Adrenal gland (tissue), 12 donors: ENCODE measurements around the gene SLC66A1. TPM values are rescaled to one million over a fixed set of nuclear protein-coding genes. Genes with fewer than 3 reads are reported as not detected.

Source experiments
- DNase-seq, 7 donors: peaks; one replicate each; pipeline ENCODE4 v3.0.0-alpha.2; 2019 to 2020
- H3K27ac ChIP-seq, 5 donors: fragments of 200-600 bp; sonication (generic) in 4 of 5; 1 replicate in 3 of 5; 2 replicates in 2 of 5; pipeline versions ENCODE4 v1.5.1 to v1.8.0; 2016 to 2020; ENCODE audit warnings: mild to moderate bottlenecking in 1 of 5
- H3K27me3 ChIP-seq: fragments of 200-600 bp; 2 replicates; pipeline ENCODE4 v1.8.0; 2021
- H3K36me3 ChIP-seq, 2 donors: fragments of 200-600 bp; replicated peaks in 1 of 2; 1 replicate in 1 of 2; 2 replicates in 1 of 2; pipeline versions ENCODE4 v1.5.1 to v1.8.0; 2018 to 2022
- H3K4me1 ChIP-seq, 2 donors: fragments of 200-600 bp; replicated peaks in 1 of 2; 1 replicate in 1 of 2; 2 replicates in 1 of 2; pipeline versions ENCODE4 v1.5.1 to v1.8.0; 2018 to 2021
- H3K4me3 ChIP-seq, 4 donors: fragments of 200-600 bp; sonication (generic) in 3 of 4; one replicate each; pipeline ENCODE4 v1.5.1; 2016 to 2018
- H3K9me3 ChIP-seq, 3 donors: fragments of 200-600 bp; sonication (generic) in 1 of 3; replicated peaks in 1 of 3; 1 replicate in 2 of 3; 2 replicates in 1 of 3; pipeline versions ENCODE4 v1.5.1 to v1.8.0; 2016 to 2021
- POLR2A ChIP-seq, 2 donors: fragments of 450-650 bp; IDR thresholded peaks; one replicate each; pipeline ENCODE4 v1.6.1; 2017; ENCODE audit warnings: antibody characterized with exemption in 2 of 2, mild to moderate bottlenecking in 2 of 2, moderate library complexity in 1 of 2
- WGBS, 4 donors: extraction: QIAGEN DNeasy Blood & Tissue Kit in 2 of 4; methylation state at CpG; one replicate each; pipeline versions ENCODE4 v1.1.5 to v1.1.7; 2013 to 2017; 5-methylcytosine and 5-hydroxymethylcytosine counted together
- intact Hi-C, 2 donors: fragments of 100-400 bp; cut with DNase I; formaldehyde crosslinking; loops; one replicate each; pipeline versions ENCODE4 v1.14.1 to v1.15.0; 2022 to 2023
- polyA plus RNA-seq, 3 donors: library from polyadenylated mRNA; stranded (reverse); fragments of 200-250 nt in 2 of 3; fragments of 350-450 nt in 1 of 3; fragmentation: Illumina TruSeq in 1 of 3; extraction: RNeasy Lipid Tissue Mini Kit (QIAGEN cat#74804) in 1 of 3; gene quantifications; one replicate each; pipeline ENCODE4 v1.2.3, GENCODE V29; 2013 to 2014
- total RNA-seq, 9 donors: library from RNA; depleted of rRNA in 4 of 9; stranded (reverse); fragments of >200 nt in 4 of 9; fragments of 120-200 nt in 1 of 9; fragmentation: NEBNext Ultra II Directional in 1 of 9; extraction: Animal tissue kit (Norgen Biotek cat#: 25700) in 1 of 9; gene quantifications; one replicate each; pipeline versions ENCODE4 v1.1.0 to v1.2.4, GENCODE V29; 2013 to 2023
- TF ChIP-seq, protein P1 (sequence below), 6 experiments: fragments of 450-650 bp in 4 of 6; fragments of 200-600 bp in 2 of 6; sonication (generic) in 1 of 6; IDR thresholded peaks; 1 replicate in 5 of 6; 2 replicates in 1 of 6; pipeline versions ENCODE4 v1.5.1 to v1.8.0; 2016 to 2021; ENCODE audit warnings: antibody characterized with exemption in 6 of 6, mild to moderate bottlenecking in 2 of 6, moderate library complexity in 1 of 6
- donor health status: healthy with polysubstance abuse.
- donor health status: Bipolar disorder and iron deficiency.
- donor health status: DM: yes; HTN: yes; CAD: no.
- donor health status: DM: no; HTN: no; CAD: no.
- donor health status: DM: no; HTN: no; CAD: no.
- donor health status: DM: yes; HTN: yes; CAD: no.

Gene SLC66A1
- total and polyA plus RNA-seq, 12 donors: 19.1 to 82.9 (median 36.5) TPM

DNA sequence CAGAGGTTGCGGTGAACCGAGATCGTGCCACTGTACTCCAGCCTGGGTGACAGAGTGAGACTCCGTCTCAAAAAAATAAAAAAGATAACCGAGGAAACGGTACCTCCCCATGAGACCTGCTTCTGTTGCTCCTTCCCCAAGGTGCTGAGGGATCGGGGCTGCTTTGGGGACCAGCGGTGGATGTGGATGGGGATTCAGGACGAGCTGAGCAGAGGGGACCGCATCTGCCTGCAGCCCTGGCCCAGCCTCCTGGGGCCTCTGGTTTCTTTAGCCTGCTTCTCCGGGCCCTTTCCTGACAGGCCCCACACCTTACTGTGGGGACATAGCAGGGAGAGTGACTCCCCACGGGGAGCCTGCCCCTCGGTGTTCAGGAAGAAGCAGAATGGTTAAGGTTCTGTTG is 17.1 kb downstream of the SLC66A1 start:
- H3K9me3 ChIP-seq: no peaks in the 10 kb centered on the region
- no peaks in the 10 kb centered on the region for H3K4me1 ChIP-seq
- no peak overlapping the region for H3K27ac ChIP-seq
- intact Hi-C loops: no loop called here
- no peak for TF ChIP-seq POLR2A (IDR thresholded peaks at IDR 0.05)
- TF ChIP-seq, protein P1, sequence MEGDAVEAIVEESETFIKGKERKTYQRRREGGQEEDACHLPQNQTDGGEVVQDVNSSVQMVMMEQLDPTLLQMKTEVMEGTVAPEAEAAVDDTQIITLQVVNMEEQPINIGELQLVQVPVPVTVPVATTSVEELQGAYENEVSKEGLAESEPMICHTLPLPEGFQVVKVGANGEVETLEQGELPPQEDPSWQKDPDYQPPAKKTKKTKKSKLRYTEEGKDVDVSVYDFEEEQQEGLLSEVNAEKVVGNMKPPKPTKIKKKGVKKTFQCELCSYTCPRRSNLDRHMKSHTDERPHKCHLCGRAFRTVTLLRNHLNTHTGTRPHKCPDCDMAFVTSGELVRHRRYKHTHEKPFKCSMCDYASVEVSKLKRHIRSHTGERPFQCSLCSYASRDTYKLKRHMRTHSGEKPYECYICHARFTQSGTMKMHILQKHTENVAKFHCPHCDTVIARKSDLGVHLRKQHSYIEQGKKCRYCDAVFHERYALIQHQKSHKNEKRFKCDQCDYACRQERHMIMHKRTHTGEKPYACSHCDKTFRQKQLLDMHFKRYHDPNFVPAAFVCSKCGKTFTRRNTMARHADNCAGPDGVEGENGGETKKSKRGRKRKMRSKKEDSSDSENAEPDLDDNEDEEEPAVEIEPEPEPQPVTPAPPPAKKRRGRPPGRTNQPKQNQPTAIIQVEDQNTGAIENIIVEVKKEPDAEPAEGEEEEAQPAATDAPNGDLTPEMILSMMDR (IDR thresholded peaks at IDR 0.05): no peak
- H3K27me3 ChIP-seq: no peaks in the 10 kb centered on the region
- DNase-seq: no peak
- WGBS, 4 donors: 85 to 93% (median 90%) methylated on average over 12 to 13 of the region's 13 CpGs
- H3K36me3 ChIP-seq: peaks cover 0 to 52% of the 10 kb centered on the region in 2 donors
- no peak overlapping the region for H3K4me3 ChIP-seq

- H3K27ac ChIP-seq: no peak overlapping the region
- 89 to 95% (median 92%) methylated on average over 5 of the region's 5 CpGs for WGBS, 4 donors
- no peaks in the 10 kb centered on the region for H3K27me3 ChIP-seq
- no peaks in the 10 kb centered on the region for H3K9me3 ChIP-seq
- no peak overlapping the region for H3K4me3 ChIP-seq
- TF ChIP-seq, protein P1 (IDR thresholded peaks at IDR 0.05): no peak
- intact Hi-C loops: no loop called here
- peaks cover 0 to 47% of the 10 kb centered on the region in 2 donors for H3K36me3 ChIP-seq
- H3K4me1 ChIP-seq: no peaks in the 10 kb centered on the region
- DNase-seq: no peak
These were observed 17.5 kb downstream of the SLC66A1 start for GRCh38 chr1:19329611-19330010.

- Histone ChIP-seq H3K27ac (no peak overlapping the region), H3K36me3 (peaks cover 0 to 37% of the 10 kb centered on the region in 2 donors), H3K4me3 (no peak overlapping the region), H3K9me3 (no peaks in the 10 kb centered on the region), H3K4me1 (no peaks in the 10 kb centered on the region), H3K27me3 (no peaks in the 10 kb centered on the region)
- DNase-seq: no peak
- 90 to 95% (median 91%) methylated on average over 13 to 14 of the region's 14 CpGs for WGBS, 4 donors
- intact Hi-C loops: no loop called here
- no peak for TF ChIP-seq POLR2A (IDR thresholded peaks at IDR 0.05)
These were observed 18.5 kb downstream of the SLC66A1 start for GRCh38 chr1:19330449-19331135.

DNA sequence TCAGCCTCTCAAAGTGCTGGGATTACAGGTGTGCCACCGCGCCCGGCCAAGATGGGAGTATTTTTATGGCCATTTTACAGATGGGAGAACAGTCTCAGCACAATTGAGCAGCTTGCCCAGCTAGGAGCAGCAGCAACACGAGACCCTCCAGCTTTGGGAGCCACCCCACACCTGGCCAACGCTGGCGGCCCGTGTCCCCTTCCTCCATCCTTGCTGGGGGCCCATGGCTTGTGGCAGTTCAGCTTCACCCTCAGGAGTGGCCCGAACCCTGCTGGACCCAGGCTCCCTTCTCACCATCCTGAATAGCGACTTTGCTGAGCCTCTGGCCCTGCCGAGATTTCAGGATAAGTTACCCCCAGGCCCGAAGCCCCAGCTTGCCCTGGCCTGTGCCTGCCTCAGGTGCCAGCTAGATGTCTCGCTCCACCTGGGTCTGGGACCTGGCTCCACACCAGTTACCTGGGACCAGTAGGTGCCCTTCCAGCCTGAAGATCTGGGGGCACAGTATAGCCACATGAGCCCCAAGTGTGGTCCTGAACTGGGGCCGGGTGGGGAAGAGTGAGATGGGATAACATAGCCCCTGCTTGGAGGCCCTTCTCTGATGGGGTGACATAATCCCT is 19.2 kb downstream of the SLC66A1 start:
- no peaks in the 10 kb centered on the region for H3K27me3 ChIP-seq
- H3K4me3 ChIP-seq: no peak overlapping the region
- no peak for DNase-seq
- TF ChIP-seq POLR2A (IDR thresholded peaks at IDR 0.05): no peak
- peaks cover 0 to 30% of the 10 kb centered on the region in 2 donors for H3K36me3 ChIP-seq
- intact Hi-C loops: no loop called here
- 91 to 96% (median 94%) methylated on average over 10 to 13 of the region's 13 CpGs for WGBS, 4 donors
- H3K4me1 ChIP-seq: no peaks in the 10 kb centered on the region
- no peaks in the 10 kb centered on the region for H3K9me3 ChIP-seq
- H3K27ac ChIP-seq: no peak overlapping the region

DNA sequence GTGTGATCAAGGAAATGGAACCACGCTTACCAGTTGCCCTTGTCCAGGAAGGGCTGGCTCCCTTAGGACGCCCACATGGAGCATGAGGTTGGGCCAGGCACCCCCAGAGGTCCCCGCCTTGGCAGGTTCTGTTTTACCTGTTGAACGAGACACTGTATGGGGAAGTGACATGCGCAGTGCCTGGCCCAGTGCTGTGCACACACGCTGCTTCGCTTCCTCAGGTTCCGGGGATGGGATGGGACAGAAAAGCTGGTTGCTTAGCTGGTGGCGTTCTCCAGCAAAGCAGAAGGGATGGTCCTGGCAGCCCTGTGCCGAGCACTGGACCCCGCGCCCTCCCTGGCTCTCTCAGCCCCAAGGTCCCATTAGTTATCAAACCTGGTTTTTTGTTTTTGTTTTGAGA is 20.7 kb downstream of the SLC66A1 start:
- no peaks in the 10 kb centered on the region for H3K9me3 ChIP-seq
- intact Hi-C loops: no loop called here
- H3K4me3 ChIP-seq: no peak overlapping the region
- H3K4me1 ChIP-seq: no peaks in the 10 kb centered on the region
- DNase-seq: no peak
- H3K27me3 ChIP-seq: no peaks in the 10 kb centered on the region
- WGBS, 4 donors: 90 to 96% (median 93%) methylated on average over 12 of the region's 12 CpGs
- TF ChIP-seq, protein P1 (IDR thresholded peaks at IDR 0.05): no peak
- no peak for TF ChIP-seq POLR2A (IDR thresholded peaks at IDR 0.05)
- H3K36me3 ChIP-seq: peaks cover 0 to 17% of the 10 kb centered on the region in 2 donors
- no peak overlapping the region for H3K27ac ChIP-seq
